Activated T-cell treated with anti-CD3 and anti-CD28 coated beads, Interleukin-2, amount 50 U/mL, for 1 hour (primary cell): Measurements from ENCODE around the gene VHLL.

Experiments used
- DNase-seq: peaks from one replicate; pipeline ENCODE4 v3.0.0-alpha.2; 2020

The VHLL gene

DNA sequence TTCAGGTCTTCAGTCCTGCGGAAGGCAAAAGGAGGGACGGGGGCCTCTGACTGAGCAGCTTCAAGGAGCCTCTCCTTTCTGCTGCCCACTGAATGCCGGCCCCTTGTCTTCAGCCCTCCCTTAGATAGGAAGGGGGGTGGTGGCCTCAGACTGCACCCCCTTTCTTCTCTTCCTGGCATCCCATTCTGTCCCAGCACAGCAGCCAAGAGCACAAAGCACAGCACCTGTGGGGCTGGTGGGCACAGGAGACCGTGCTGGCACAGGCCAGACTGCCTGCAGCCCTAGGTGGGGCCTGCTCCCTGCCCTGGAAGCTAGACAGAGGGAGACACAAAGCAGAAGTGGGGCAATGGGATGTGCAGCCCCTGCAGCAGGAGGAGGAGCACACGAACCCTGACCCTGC is 49.5 kb downstream of the VHLL start:
- DNase-seq, result no peak
